GM18508 (cell line): ENCODE measurements around the gene SPARC.
A peak's percentile ranks its signal among the peaks of the same experiment; 100 is the strongest.
"Not testable (repeated sequence)": the region's sequence is repeated elsewhere in the genome, so short reads cannot be mapped to it uniquely, and the experiment has no call there.

Experiments used
- ATAC-seq: cut with Tn5 transposase; IDR thresholded peaks from one replicate; pipeline ENCODE4 v1.9.1; 2021; ENCODE audit warnings: moderate number of reproducible peaks; ENCODE audit not compliant: insufficient read depth, unreplicated experiment

The SPARC gene

DNA sequence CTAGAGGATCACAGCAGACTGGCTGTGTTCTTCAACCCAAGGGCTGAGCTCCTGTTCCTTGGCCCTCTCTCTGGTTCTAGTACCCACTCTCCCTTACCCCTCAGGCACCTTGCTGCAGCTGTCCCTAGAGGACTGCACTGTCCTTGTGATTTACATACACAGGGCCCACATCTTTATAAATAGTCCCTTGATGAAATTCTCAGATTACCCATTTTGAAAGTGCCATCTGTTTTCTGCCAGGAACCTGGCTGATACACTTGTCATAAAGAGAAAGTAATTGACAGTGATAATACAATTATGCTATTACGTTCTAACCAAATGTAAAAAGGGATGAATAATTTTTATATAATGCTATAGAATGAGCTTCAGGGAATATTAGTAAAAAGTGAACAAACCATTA, 16.5 kb upstream of the SPARC start:
- peak; percentile 89 for ATAC-seq

DNA sequence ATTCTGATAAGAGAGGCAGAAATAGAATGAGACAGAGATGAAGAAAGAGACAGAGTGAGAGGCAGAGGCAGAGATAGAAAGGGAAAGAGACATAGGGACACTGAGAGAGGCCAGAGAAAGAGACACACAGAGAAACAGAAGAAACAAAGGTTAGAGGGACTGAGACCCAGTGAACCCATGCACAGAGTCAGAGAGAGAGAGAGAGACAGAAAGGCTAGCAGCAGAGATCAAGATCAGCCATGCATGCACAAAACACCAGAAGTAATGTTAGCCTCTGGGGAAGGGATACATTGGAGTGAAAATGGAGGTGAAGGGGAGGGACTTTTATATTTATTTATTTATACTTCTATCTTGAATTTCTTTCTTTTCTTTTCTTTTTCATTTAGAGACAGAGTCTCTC, 14.1 kb upstream of the SPARC start:
- ATAC-seq: no peak

DNA sequence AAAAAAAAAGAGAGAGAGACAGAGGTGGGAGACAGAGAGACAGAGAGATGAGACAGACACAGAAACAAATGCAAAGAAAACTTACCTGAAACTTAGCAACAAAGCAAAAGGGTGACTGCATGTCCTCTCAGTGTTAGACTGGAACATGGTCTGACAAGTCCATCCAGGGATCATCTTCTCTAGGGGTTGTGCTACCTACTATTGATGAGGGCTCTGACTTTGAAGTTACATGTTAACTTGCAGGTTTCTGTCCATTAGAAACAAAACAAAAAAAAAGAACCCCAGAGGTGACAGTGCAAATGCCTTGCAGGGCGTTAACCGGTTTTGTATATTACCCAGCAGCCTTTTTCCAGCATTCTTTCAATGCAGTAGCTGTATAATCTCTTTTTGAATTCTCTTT, 13.6 kb upstream of the SPARC start:
- no peak for ATAC-seq

DNA sequence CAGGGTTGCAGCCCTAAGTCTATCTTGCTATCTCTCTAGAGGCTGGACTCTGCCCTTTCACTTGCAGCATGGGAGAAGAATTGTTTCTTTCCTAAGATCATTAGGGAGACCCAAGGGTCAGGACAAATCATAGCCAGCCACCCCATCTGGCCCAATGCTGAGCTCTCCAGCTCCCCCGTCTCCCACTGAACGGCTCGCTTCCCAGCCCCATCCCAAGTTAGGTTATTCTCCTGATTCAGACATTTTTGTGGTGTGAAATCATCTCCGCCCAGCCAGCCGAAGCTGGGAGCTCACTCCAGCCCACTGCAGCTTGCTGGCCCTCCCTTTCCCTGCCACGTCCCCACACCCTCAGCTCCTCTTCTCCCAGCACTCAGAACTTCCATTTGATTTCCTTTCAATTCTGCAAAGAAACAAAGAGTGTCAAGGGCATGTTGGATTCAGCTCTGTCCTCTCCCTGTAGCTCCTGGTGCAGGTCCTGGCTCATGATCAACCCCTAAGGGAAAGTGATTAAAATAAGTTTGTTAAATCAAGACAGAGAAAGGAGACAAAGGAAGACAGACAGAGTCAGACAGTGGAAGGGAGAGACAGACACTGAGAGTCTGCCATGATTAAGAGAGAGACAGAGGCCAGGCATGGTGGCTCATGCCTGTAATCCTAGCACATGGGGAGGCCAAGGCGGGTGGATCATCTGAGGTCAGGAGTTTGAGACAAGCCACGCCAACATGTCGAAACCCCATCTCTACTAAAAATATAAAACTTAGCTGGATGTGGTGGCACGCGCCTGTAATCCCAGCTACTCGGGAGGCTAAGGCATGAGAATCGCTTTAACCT, 12.6 kb upstream of the SPARC start:
- no peak for ATAC-seq

GRCh38 chr5:151698081-151698480, 11.4 kb upstream of the SPARC start:
- ATAC-seq: not testable (repeated sequence)

DNA sequence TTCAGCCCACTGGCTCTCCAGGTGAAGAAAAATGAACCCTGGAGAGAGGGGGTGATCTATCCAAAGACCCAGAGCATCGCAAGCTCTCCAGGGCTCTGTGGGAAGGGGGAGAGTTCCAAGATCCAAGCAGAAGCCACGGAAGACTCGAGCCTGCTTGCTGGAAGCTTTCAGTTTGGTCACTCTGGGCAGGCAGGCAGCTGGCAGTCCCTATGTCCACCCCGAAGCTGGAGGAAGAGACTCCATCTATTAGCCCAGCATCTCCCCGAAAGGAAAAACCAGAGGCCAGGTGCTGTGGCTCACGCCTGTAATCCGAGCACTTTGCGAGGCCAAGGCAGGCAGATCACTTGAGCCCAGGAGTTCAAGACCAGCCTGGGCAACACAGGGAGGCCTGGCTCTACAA, 10.7 kb upstream of the SPARC start:
- no peak for ATAC-seq

GRCh38 chr5:151696470-151697061, 9.9 kb upstream of the SPARC start:
- no peak for ATAC-seq

- ATAC-seq: no peak
These were observed 8.7 kb upstream of the SPARC start for GRCh38 chr5:151695464-151695863.

- ATAC-seq: no peak
These were observed 7.3 kb upstream of the SPARC start for GRCh38 chr5:151694035-151694485.

DNA sequence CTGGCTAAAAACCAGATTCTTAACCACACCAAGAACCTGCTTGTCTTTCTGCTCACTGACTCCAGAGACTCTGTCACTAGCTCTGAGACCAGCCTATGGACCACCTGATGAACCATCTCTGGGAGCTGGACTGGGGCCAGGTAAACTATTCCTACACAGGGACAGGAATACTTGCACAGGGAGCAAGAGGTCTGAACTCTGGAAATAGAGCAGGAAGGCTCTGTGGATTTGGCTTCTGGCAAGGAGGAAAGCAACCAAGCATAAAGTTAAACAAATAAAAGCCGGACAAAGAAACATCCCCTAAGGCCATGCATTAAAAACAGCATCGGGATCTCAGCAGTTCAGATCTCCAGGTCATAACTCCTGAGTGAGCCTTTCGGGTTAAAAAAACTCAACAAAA, 5.6 kb upstream of the SPARC start:
- ATAC-seq: no peak

GRCh38 chr5:151691706-151692105, 5.0 kb upstream of the SPARC start:
- ATAC-seq: no peak

DNA sequence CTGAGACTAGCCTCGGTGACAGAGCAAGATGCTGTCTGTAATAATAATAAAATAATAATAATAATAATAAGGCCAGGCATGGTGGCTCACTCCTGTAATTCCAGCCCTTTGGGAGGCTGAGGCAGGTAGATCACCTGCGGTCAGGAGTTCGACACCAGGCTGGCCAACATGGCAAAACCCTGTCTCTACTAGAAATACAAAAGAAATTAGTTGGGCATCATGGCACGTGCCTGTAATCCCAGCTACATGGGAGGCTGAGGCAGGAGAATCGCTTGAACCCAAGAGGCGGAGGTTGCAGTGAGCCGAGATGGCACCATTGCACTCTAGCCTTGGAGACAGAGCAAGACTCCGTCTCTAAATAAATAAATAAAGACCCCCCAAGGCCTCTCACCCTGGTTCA, 2.9 kb upstream of the SPARC start:
- ATAC-seq: not testable (repeated sequence)

- ATAC-seq: no peak
These were observed 1.7 kb upstream of the SPARC start for GRCh38 chr5:151688436-151688835.

DNA sequence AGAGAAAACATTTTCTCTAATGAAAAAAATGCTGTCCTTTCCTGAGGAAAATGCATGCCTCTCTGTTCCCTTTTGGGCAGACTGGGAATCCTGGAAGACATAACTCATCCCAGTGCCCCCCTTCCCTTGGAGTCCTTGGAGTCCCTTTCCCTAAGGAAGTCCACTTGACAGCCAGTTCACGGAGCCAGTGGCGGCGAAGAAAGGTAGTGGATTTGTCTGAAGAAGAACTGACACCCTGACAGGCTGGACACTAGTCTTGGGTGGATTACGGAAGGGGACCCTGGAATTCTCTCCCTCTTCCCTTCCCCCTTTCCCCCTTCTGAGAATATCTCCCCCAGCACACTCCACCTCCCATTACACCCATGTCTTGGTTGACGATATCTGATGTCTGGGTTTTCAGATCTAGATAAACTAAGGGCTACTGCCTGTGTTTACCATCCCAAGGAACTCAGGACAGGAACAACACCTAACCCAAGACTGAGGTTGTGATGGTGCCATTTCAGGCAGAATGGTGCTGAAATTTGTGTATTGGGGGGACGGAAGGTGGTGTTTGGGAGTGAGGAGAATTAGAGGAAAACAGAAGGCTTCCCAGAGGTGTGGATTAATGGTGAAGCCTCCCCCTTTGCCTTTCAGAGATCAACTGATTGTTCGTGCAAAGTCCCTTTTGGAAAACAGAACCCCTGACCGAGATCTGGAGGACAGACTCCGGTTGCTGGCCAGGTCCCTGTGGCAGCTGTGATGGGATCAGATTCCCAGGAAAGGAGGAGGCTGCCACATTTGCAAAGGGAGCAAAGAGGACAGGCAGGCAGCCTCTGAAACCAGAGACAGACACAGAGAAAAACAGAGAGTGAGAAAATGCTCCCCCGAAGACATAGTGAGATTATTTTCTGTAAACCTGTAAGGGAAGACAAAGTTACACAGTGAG, 704 bp downstream of the SPARC start:
- no peak for ATAC-seq

- ATAC-seq: no peak
These were observed 1.9 kb downstream of the SPARC start for GRCh38 chr5:151684690-151685361.

GRCh38 chr5:151683986-151684588, 2.6 kb downstream of the SPARC start:
- no peak for ATAC-seq

- ATAC-seq: no peak
These were observed 3.3 kb downstream of the SPARC start for GRCh38 chr5:151683444-151683843.

GRCh38 chr5:151682751-151683331, 3.9 kb downstream of the SPARC start:
- ATAC-seq: no peak

DNA sequence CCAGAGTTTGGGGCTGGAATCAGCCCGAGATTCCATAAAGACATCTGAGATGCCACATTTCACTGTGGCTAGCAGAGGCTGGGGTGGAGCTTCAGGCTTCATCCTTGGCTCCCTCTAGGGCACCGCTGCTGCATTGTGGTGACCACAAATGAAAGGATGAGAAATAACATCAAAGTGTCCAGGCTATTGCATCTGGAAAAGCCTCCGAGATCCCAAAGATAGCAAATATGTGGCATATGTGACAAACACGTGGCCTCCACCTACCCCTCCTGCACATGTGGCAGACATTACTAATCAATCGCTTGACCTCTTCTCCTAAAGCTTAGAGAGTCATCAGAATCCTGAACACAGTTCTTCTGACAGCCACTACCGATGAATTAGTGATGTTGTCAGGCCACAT, 4.5 kb downstream of the SPARC start:
- no peak for ATAC-seq
